GM19463 (cell line): ENCODE data around the gene PVRIG.
"Not testable (repeated sequence)": the region's sequence is repeated elsewhere in the genome, so short reads cannot be mapped to it uniquely, and the experiment has no call there.

ENCODE experiments used
- ATAC-seq: cut with Tn5 transposase; IDR thresholded peaks from one replicate; pipeline ENCODE4 v1.9.1; 2021; ENCODE audit warnings: mild to moderate bottlenecking, moderate library complexity; ENCODE audit not compliant: unreplicated experiment

The PVRIG gene

GRCh38 chr7:100224891-100225290, 5.1 kb downstream of the PVRIG start:
- not testable (repeated sequence) for ATAC-seq

GRCh38 chr7:100234660-100235317, 15.0 kb downstream of the PVRIG start:
- ATAC-seq, result not testable (repeated sequence)

GRCh38 chr7:100239975-100240374, 20.2 kb downstream of the PVRIG start:
- ATAC-seq, result not testable (repeated sequence)

GRCh38 chr7:100243385-100243784, 23.6 kb downstream of the PVRIG start:
- ATAC-seq, result not testable (repeated sequence)

- not testable (repeated sequence) for ATAC-seq
Measured at GRCh38 chr7:100244988-100245605, 25.3 kb downstream of the PVRIG start.

GRCh38 chr7:100246121-100246864, 26.5 kb downstream of the PVRIG start:
- not testable (repeated sequence) for ATAC-seq

- ATAC-seq, result not testable (repeated sequence)
Measured at GRCh38 chr7:100246865-100247137, 27.1 kb downstream of the PVRIG start.

GRCh38 chr7:100247152-100247757, 27.5 kb downstream of the PVRIG start:
- ATAC-seq, result no peak

GRCh38 chr7:100248483-100248882, 28.7 kb downstream of the PVRIG start:
- no peak for ATAC-seq

GRCh38 chr7:100257017-100257416, 37.3 kb downstream of the PVRIG start:
- ATAC-seq, result no peak

- ATAC-seq, result not testable (repeated sequence)
Measured at GRCh38 chr7:100259984-100260383, 40.2 kb downstream of the PVRIG start.

GRCh38 chr7:100262896-100263295, 43.1 kb downstream of the PVRIG start:
- not testable (repeated sequence) for ATAC-seq

- ATAC-seq, result not testable (repeated sequence)
Measured at GRCh38 chr7:100264223-100264622, 44.5 kb downstream of the PVRIG start.

GRCh38 chr7:100264669-100265165, 45.0 kb downstream of the PVRIG start:
- ATAC-seq, result not testable (repeated sequence)

GRCh38 chr7:100265851-100266250, 46.1 kb downstream of the PVRIG start:
- not testable (repeated sequence) for ATAC-seq

- no peak for ATAC-seq
Measured at GRCh38 chr7:100266576-100267354, 47.0 kb downstream of the PVRIG start.

GRCh38 chr7:100267648-100268047, 47.9 kb downstream of the PVRIG start:
- no peak for ATAC-seq

GRCh38 chr7:100268882-100269281, 49.1 kb downstream of the PVRIG start:
- ATAC-seq, result not testable (repeated sequence)

- ATAC-seq, result not testable (repeated sequence)
Measured at GRCh38 chr7:100269306-100270045, 49.7 kb downstream of the PVRIG start.
